Measurements from ENCODE around the gene B4GALNT1. TPM values are rescaled to one million over a fixed set of nuclear protein-coding genes. Genes with fewer than 3 reads are reported as not detected.

The B4GALNT1 gene
- total and polyA plus RNA-seq, 9 of the 15 experiments (the other 6 are each of a cell fraction or from before 2014, with no cell fraction given), result 1.0 to 32.2 (median 9.8) TPM

DNA sequence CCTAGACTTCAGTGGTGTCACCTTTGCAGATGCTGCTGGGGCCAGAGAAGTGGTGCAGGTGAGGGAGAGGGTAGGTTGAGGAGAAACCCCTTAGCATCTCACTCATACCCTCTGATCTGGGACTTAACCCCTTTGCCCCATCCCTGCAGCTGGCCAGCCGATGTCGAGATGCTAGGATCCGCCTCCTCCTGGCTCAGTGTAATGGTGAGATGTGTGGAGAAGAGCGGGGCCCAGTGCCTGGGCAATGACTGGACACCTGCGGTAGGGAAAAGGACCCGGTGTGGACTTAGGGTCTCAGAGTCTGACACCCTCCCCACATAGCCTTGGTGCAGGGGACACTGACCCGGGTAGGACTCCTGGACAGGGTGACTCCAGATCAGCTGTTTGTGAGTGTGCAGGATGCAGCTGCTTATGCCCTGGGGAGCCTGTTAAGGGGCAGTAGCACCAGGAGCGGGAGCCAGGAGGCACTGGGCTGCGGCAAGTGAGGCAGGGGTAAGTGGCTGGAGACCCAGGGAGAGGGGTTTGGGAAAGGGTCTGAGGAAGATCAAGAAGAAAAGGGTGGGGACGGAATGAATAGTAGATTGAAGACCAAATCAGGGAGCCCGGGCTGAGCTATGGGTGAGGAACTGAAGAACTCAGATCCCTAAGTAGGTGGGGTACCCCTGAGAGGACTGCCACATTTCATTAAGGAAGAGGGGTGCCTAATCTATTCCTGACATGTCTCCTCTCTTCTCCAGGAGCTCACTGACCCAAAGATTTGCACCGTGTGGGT is 7.6 kb downstream of the B4GALNT1 start:
- Histone ChIP-seq H3K4me3 (no peak overlapping the region), H3K9ac (ENCODE audit: insufficient read depth in 1 of 2, low read depth in 2 of 2, low read length in 2 of 2) (no peak overlapping the region; a peak in 1 of 4 replicates), H3K79me2 (ENCODE audit: control insufficient read depth, insufficient read depth, low read length) (no peaks in the 10 kb centered on the region), H4K20me1 (replicated peaks; ENCODE audit: control insufficient read depth, insufficient read depth, low read length) (no peaks in the 10 kb centered on the region), H3K36me3 (ENCODE audit: control insufficient read depth, insufficient read depth, low read length) (peaks cover 38% of the 10 kb centered on the region; the same call in 2 of the 3 replicates), H3K27me3 (ENCODE audit: control insufficient read depth in 2 of 2, insufficient read depth in 2 of 2, low read length in 2 of 2) (no peaks in the 10 kb centered on the region), H2AFZ (ENCODE audit: low read depth, low read length) (no peak overlapping the region), H3K4me1 (replicated peaks in 1 of 2; ENCODE audit: control insufficient read depth in 2 of 2, insufficient read depth in 2 of 2, low read length in 2 of 2) (peaks cover 20 to 33% of the 10 kb centered on the region in 2 experiments), H3K9me1 (ENCODE audit: control insufficient read depth, insufficient read depth, low read length) (no peaks in the 10 kb centered on the region), H3K9me3 (replicated peaks; ENCODE audit: control insufficient read depth, insufficient read depth, low read depth, low read length) (no peaks in the 10 kb centered on the region), H3K27ac (ENCODE audit: extremely low read depth, low read depth, low read length) (no peak overlapping the region), H3K4me2 (ENCODE audit: insufficient read depth, low read length) (no peak overlapping the region)
- ATAC-seq (no peak), DNase-seq (ENCODE audit: extremely low read depth in 1 of 4, low spot score in 3 of 4) (no peak), FAIRE-seq (no peak)
- intact Hi-C loops (cut with micrococcal nuclease), result no loop called here
- no peak for TF ChIP-seq HDAC1 (IDR thresholded peaks at IDR 0.05)
- no peak for TF ChIP-seq PRMT5 (CRISPR knock-in tag; IDR thresholded peaks at IDR 0.05)
- no peak for TF ChIP-seq REST (IDR thresholded peaks at IDR 0.05; ENCODE audit: borderline replicate concordance)
- no peak for TF ChIP-seq REST (CRISPR knock-in tag; IDR thresholded peaks at IDR 0.05; ENCODE audit: low read depth)
- no peak for TF ChIP-seq MCM2 (IDR thresholded peaks at IDR 0.05; ENCODE audit: low read depth)
- WGBS (ENCODE audit: insufficient coverage, low coverage, missing lambda C conversion rate), result 70% methylated on average over 8 of the region's 12 CpGs
- in situ Hi-C loops (cut with MboI), result loop anchor here (5.0 kb wide), 2 partner anchors 67 to 107 kb away; partner anchors contain the start of gene OS9
- CTCF ChIA-PET (ENCODE audit: low intra/inter-chr PET ratio), result no interaction called here
- POLR2A ChIA-PET, result interaction anchor here (1.0 to 1.2 kb wide), 2 partner anchors 35 to 141 kb away, joined by 3 to 4 read pairs; no protein-coding TSS in a partner anchor
- BruUV-seq (replicated peaks), result no TSS peak
